NCI-H748 treated with DMSO at 0.1 percent for 48 hours (cell line): Measurements from ENCODE around the gene ALPL.
A peak's percentile ranks its signal among the peaks of the same experiment; 100 is the strongest.

Experiments
- DNase-seq: peaks from one replicate; lab custom pipeline; 2025; lab: John Stamatoyannopoulos, UW

Gene ALPL

GRCh38 chr1:21530368-21531016 lies 21.3 kb downstream of the ALPL start:
- no peak for DNase-seq

GRCh38 chr1:21531241-21531640 lies 22.0 kb downstream of the ALPL start:
- DNase-seq = no peak

GRCh38 chr1:21532496-21532895 lies 23.3 kb downstream of the ALPL start:
- DNase-seq = no peak

- DNase-seq = no peak
Measured at GRCh38 chr1:21532992-21533534, 23.8 kb downstream of the ALPL start.

- DNase-seq = no peak
Measured at GRCh38 chr1:21534146-21534545, 24.9 kb downstream of the ALPL start.

GRCh38 chr1:21534674-21535378 lies 25.6 kb downstream of the ALPL start:
- peak; percentile 6 for DNase-seq

- DNase-seq = no peak
Measured at GRCh38 chr1:21536218-21536617, 27.0 kb downstream of the ALPL start.

GRCh38 chr1:21537511-21537931 lies 28.3 kb downstream of the ALPL start:
- DNase-seq = no peak

GRCh38 chr1:21537932-21538630 lies 28.9 kb downstream of the ALPL start:
- DNase-seq = no peak

- DNase-seq = no peak
Measured at GRCh38 chr1:21539933-21540332, 30.7 kb downstream of the ALPL start.

- no peak for DNase-seq
Measured at GRCh38 chr1:21541329-21541728, 32.1 kb downstream of the ALPL start.

GRCh38 chr1:21541835-21542234 lies 32.6 kb downstream of the ALPL start:
- DNase-seq = no peak

GRCh38 chr1:21543598-21543997 lies 34.4 kb downstream of the ALPL start:
- DNase-seq = no peak

GRCh38 chr1:21544095-21544494 lies 34.9 kb downstream of the ALPL start:
- no peak for DNase-seq

- DNase-seq = no peak
Measured at GRCh38 chr1:21546122-21546825, 37.1 kb downstream of the ALPL start.

GRCh38 chr1:21547876-21548275 lies 38.7 kb downstream of the ALPL start:
- no peak for DNase-seq

GRCh38 chr1:21550097-21550496 lies 40.9 kb downstream of the ALPL start:
- no peak for DNase-seq

GRCh38 chr1:21550866-21551475 lies 41.7 kb downstream of the ALPL start:
- DNase-seq = no peak

- DNase-seq = no peak
Measured at GRCh38 chr1:21552715-21553114, 43.5 kb downstream of the ALPL start.

- DNase-seq = no peak
Measured at GRCh38 chr1:21553116-21553926, 44.1 kb downstream of the ALPL start.
